IgD-negative memory B cell (primary cell): ENCODE results near the gene VAT1L. TPM values are rescaled to one million over a fixed set of nuclear protein-coding genes. Genes with fewer than 3 reads are reported as not detected.
"Not testable (repeated sequence)": the region's sequence is repeated elsewhere in the genome, so short reads cannot be mapped to it uniquely, and the experiment has no call there.

ENCODE experiments used
- H3K27ac Mint-ChIP-seq, 3 donors: one replicate each; pipeline ENCODE4 v1.8.0; 2020 to 2022; ENCODE audit warnings: mild to moderate bottlenecking in 3 of 3, mixed read lengths in 3 of 3, moderate library complexity in 1 of 3
- H3K27me3 Mint-ChIP-seq: one replicate; pipeline ENCODE4 v1.8.0; 2021; ENCODE audit warnings: mixed read lengths
- H3K36me3 Mint-ChIP-seq: one replicate; pipeline ENCODE4 v1.8.0; 2020; ENCODE audit warnings: mild to moderate bottlenecking, mixed read lengths
- H3K4me1 Mint-ChIP-seq, 3 donors: one replicate each; pipeline ENCODE4 v1.8.0; 2020 to 2022; ENCODE audit warnings: mixed read lengths in 3 of 3, mild to moderate bottlenecking in 1 of 3
- H3K4me3 Mint-ChIP-seq, 4 donors: one replicate each; pipeline ENCODE4 v1.8.0; 2020 to 2022; ENCODE audit warnings: mild to moderate bottlenecking in 4 of 4, mixed read lengths in 4 of 4, moderate library complexity in 3 of 4
- H3K9me3 Mint-ChIP-seq, 3 donors: one replicate each; pipeline ENCODE4 v1.8.0; 2020 to 2021; ENCODE audit warnings: mixed read lengths in 3 of 3, mild to moderate bottlenecking in 1 of 3
- polyA plus RNA-seq: library from polyadenylated mRNA; unstranded; fragments of 300-500 nt; fragmentation: Illumina TruSeq; gene quantifications from one replicate; pipeline ENCODE4 v1.2.3, GENCODE V29; 2021

Gene VAT1L
- polyA plus RNA-seq, 1 donor from 2014 or later, result not detected

DNA sequence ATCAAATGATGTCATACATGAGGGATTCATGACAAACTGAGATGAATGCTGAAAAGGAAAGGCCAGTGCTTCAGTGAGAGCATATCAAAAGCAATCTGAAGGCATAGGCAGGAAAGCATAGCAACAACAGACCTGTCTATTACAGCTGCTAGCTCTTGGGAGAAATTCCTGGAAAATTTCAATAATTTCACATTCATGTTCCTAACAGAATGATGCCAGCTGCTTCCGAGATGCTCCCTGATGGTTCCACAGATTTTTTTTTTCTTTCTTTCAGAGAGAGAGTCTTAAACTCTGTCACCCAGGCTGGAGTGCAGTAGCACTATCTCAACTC, 183.7 kb downstream of the VAT1L start:
- H3K9me3 Mint-ChIP-seq, result no peaks in the 10 kb centered on the region
- no peaks in the 10 kb centered on the region for H3K36me3 Mint-ChIP-seq
- H3K27me3 Mint-ChIP-seq, result peaks cover 8% of the 10 kb centered on the region
- no peak overlapping the region for H3K27ac Mint-ChIP-seq
- peaks cover 0 to 2% (median 0%) of the 10 kb centered on the region in 3 donors for H3K4me1 Mint-ChIP-seq
- no peak overlapping the region for H3K4me3 Mint-ChIP-seq

DNA sequence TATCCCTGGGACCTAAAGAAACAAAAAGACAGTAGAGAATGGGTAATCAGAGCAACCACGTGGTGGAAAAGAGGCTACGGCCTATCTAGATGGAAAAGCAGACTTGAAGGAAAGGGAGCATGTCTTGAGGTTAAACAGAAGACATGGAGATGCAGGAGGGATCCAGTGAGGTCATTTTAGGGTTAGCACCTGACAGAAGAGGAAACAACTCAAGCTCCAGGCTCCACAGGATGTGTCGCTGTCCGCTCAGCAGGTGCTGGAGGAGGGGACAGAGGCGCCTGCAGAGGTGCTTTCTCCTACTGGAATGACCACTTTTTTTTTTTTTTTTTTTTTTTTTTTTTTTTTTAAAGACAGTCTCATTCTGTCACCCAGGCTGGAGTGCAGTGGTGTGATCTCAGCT, 186.5 kb downstream of the VAT1L start:
- H3K27me3 Mint-ChIP-seq, result peaks cover 6% of the 10 kb centered on the region
- H3K27ac Mint-ChIP-seq, result no peak overlapping the region
- H3K4me3 Mint-ChIP-seq, result no peak overlapping the region
- H3K36me3 Mint-ChIP-seq, result no peaks in the 10 kb centered on the region
- peaks cover 0 to 1% (median 0%) of the 10 kb centered on the region in 3 donors for H3K9me3 Mint-ChIP-seq
- peaks cover 0 to 2% (median 0%) of the 10 kb centered on the region in 3 donors for H3K4me1 Mint-ChIP-seq

DNA sequence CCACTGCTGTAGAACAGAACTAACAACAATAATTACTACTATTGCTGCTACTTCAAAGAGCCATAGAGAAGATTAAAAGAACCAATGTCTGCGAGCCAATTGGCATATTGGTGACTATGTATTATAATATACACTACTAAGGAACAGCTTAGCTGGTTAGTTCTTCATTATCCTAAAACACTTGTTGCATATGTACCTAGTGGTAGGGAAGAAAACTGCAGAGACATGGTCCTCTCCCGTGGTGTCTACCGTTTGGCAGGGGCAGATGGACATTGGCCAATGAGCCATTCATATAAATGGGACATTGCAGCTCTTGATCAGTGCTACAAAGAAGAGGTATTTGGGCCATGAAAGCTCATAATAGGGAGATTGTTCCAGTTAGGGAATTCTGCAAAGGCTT, 187.6 kb downstream of the VAT1L start:
- no peaks in the 10 kb centered on the region for H3K36me3 Mint-ChIP-seq
- peaks cover 0 to 1% (median 0%) of the 10 kb centered on the region in 3 donors for H3K9me3 Mint-ChIP-seq
- H3K27me3 Mint-ChIP-seq, result peaks cover 6% of the 10 kb centered on the region
- peak overlapping the region in 1 of 4 donors; percentile 9 for H3K4me3 Mint-ChIP-seq
- H3K4me1 Mint-ChIP-seq, result peaks cover 0 to 2% (median 0%) of the 10 kb centered on the region in 3 donors
- H3K27ac Mint-ChIP-seq, result no peak overlapping the region

DNA sequence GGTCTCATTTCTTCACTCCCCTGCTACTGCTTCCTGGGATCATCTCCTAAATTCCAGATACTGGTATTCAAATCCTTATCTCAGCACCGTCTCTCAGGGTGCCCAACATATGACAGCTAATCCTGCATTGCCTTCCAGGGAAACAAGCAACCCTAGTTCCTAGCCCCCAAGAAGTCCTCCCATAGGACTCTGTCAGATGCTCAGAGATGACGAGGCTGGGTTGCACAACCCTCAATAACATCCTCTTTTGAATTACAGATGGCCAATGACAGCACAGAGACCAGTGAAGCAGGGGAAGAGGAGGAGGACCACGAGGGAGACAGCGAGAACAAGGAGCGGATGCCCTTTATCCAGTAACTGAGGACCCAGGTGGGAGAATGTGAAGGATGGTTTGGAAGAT, 189.0 kb downstream of the VAT1L start:
- no peak overlapping the region for H3K27ac Mint-ChIP-seq
- peaks cover 3% of the 10 kb centered on the region for H3K27me3 Mint-ChIP-seq
- H3K9me3 Mint-ChIP-seq, result peaks cover 0 to 1% (median 0%) of the 10 kb centered on the region in 3 donors
- no peaks in the 10 kb centered on the region for H3K4me1 Mint-ChIP-seq
- H3K4me3 Mint-ChIP-seq, result no peak overlapping the region
- H3K36me3 Mint-ChIP-seq, result no peaks in the 10 kb centered on the region

DNA sequence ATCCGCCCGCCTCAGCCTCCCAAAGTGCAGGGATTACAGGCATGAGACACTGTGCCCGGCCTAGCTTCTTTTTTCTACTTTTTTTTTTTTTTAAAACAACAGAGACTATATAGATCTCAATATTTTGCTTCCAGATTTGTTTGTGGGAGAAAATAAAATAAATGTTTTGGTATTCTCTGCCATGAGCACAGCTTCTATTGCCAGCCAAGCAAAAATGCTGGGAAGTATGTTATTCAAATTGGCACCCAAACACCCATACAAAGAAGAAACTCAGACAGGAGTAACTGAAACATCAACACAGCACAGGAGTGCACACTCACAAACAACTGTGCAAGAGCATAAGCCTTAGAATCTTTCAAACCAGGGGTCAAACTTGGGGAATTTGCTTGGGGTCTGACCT, 196.7 kb downstream of the VAT1L start:
- H3K27ac Mint-ChIP-seq, result no peak overlapping the region
- no peaks in the 10 kb centered on the region for H3K36me3 Mint-ChIP-seq
- no peak overlapping the region for H3K4me3 Mint-ChIP-seq
- peaks cover 4% of the 10 kb centered on the region for H3K27me3 Mint-ChIP-seq
- peaks cover 0 to 2% (median 0%) of the 10 kb centered on the region in 3 donors for H3K9me3 Mint-ChIP-seq
- H3K4me1 Mint-ChIP-seq, result peaks cover 0 to 2% (median 0%) of the 10 kb centered on the region in 3 donors

DNA sequence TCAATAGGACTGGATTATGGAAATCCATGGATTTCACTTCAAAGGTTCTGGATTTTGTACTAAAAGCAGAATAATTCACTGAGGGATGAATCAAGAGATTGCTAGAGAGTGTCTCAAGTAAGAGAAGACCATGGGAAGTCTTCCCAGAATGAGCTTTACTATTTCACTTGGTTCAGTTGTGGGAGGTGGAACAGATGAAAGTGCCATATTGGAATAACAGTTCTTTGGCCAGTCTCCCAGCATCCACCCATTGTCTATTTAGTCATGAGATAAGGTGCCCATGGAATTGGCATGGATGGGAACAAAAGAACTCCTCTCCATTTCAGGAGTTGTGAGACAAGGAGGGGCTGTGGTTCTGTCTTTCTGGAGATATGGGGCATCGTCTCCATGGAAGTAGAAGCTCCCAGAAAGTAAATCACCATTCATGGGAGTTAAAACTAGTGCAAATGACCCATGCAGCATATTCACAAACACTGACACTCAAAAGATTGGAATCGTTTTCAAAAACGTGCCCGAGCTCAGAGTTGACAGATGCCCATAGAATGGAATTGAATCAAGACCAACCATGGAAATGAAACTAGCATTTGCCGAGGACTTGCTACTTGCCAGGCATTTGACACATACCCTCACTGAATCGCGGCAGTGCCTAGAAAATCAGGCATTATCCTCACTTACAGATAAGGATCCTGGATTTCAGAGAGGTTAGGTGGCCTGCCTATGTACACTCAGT, 197.8 kb downstream of the VAT1L start:
- Mint-ChIP-seq H3K9me3 (peaks cover 0 to 2% (median 0%) of the 10 kb centered on the region in 3 donors), H3K4me1 (peaks cover 0 to 5% (median 0%) of the 10 kb centered on the region in 3 donors), H3K27me3 (peaks cover 4% of the 10 kb centered on the region), H3K27ac (no peak overlapping the region), H3K4me3 (no peak overlapping the region), H3K36me3 (no peaks in the 10 kb centered on the region)

DNA sequence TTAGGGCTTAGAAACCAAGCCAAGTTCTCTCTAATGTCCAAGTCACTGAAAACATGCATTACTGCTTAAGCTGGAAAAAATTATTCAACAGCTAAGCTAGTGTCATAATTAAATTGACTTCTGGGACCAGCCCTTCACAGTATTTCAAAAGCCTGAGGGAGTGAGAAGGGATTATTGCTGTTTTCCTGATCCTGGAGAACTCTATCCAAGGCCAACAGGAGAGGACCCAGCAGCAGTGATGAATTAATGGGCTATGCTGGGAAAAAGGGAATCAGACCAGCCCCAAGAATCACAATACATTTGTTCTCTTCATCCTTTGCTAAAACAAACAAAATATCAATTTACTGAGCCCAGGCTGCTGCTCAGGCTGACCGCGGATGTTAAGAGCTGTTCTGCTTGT, 199.4 kb downstream of the VAT1L start:
- H3K4me1 Mint-ChIP-seq, result peaks cover 0 to 5% (median 0%) of the 10 kb centered on the region in 3 donors
- no peak overlapping the region for H3K4me3 Mint-ChIP-seq
- H3K27ac Mint-ChIP-seq, result no peak overlapping the region
- H3K36me3 Mint-ChIP-seq, result no peaks in the 10 kb centered on the region
- peaks cover 2% of the 10 kb centered on the region for H3K27me3 Mint-ChIP-seq
- peaks cover 0 to 2% (median 0%) of the 10 kb centered on the region in 3 donors for H3K9me3 Mint-ChIP-seq

DNA sequence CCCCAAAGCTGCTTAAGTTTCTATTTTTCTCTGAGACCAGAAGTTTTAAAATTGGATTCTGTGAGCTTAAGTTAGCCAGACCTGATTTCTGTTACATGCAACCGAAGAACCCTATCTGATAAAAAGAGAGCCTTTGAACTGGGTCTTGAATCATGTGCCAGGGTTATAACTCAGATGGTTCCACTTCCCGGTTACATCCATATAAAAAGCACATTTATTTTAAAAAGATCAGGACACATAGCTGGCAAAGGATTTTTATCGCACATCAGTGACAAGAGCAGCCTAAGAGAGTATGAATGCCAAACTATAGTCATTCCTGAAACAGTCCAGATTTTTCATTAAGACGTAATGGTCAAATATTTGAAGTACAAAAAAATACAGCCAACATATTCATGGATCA, 201.5 kb downstream of the VAT1L start:
- peaks cover 3% of the 10 kb centered on the region for H3K27me3 Mint-ChIP-seq
- no peaks in the 10 kb centered on the region for H3K36me3 Mint-ChIP-seq
- no peak overlapping the region for H3K27ac Mint-ChIP-seq
- peaks cover 0 to 3% (median 0%) of the 10 kb centered on the region in 3 donors for H3K9me3 Mint-ChIP-seq
- H3K4me1 Mint-ChIP-seq, result peaks cover 0 to 5% (median 0%) of the 10 kb centered on the region in 3 donors
- no peak overlapping the region for H3K4me3 Mint-ChIP-seq

DNA sequence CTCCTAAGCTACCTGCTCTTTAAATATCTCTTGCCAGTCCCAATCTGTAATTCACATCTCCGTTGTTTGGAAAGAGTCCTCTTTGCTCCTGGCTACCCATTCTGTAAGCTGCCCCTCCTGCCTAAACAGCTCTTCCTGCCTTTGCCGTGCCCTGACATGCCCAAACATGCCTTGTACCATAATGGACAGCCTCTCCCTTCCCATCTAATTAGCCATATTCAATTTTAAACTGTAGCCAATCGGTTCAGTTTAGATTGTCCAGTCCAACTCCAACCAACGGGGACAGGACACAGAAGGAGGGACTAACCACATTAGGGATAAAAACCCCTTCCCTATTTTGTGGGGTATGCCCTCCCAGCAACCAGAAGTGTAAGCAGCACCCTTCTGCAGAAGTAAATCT, 203.3 kb downstream of the VAT1L start:
- Mint-ChIP-seq H3K27me3 (peaks cover 3% of the 10 kb centered on the region), H3K4me1 (peaks cover 0 to 6% (median 0%) of the 10 kb centered on the region in 3 donors), H3K9me3 (peaks cover 0 to 7% (median 5%) of the 10 kb centered on the region in 3 donors), H3K36me3 (no peaks in the 10 kb centered on the region), H3K4me3 (no peak overlapping the region), H3K27ac (no peak overlapping the region)

DNA sequence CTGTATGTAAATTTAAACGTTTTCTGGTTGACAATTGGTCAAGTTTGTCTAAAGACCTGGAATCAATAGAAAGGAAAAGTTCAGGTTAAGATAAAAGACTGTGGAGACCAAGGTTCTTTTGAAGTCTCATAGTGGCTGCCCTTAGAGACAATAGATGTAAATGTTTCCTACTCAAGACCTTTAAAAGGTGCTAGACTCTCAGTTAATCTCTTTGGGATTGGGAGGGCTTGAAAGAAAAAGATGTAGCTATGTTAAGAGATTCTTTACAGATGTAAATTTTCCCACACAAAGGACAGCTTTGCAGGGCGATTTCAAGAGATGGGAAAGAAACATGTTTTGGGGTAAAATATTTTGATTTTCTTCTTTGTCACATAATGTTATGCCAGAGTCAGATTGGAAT, 204.0 kb downstream of the VAT1L start:
- Mint-ChIP-seq H3K4me3 (peak overlapping the region in 2 of 4 donors; percentile 33 to 65), H3K9me3 (peaks cover 0 to 10% (median 5%) of the 10 kb centered on the region in 3 donors)
- not testable (repeated sequence) for H3K27ac Mint-ChIP-seq, H3K4me1 Mint-ChIP-seq, H3K36me3 Mint-ChIP-seq, H3K27me3 Mint-ChIP-seq

DNA sequence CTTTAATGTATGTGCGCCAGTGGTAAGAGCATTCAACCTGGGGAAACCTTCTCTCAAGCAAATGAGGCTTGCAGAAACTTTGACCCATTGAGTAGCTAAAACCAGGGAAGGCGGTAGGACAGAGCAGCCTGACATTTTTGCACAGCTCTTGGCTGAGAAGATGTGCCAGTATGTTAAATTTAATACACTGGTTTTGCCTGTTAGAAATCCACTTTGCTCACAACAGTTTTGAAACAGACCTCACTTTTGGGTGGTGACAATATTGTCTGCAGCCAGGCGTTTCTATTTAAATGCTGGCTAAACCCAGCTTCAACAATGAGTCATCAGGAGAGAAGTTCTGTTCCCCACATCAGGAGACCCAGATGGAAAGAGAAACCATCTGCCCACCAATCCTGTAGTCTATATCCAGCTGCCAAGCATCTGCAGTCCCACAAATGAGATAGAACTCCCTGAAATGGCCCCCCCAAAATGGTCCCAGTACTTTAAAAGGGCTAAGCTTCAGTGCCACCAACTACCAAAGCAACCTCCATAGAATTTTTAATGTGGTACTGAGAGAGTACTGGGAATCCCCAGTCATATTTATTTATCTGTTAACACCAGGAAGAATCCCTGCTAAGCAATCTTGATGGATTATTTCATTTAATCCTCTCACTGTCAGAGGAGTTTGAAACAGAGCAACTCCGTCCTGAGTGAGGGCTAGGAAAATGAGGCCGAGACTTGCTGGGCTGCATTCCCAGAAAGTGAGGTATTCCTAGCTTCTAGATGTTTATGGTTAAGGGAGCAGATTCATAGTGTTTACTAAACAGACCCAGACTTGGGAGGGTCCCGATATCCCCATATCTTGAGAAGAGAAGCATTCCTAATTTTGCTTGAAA, 205.0 kb downstream of the VAT1L start:
- no peak overlapping the region for H3K4me3 Mint-ChIP-seq
- H3K27ac Mint-ChIP-seq, result no peak overlapping the region
- H3K4me1 Mint-ChIP-seq, result peaks cover 0 to 6% (median 0%) of the 10 kb centered on the region in 3 donors
- H3K36me3 Mint-ChIP-seq, result no peaks in the 10 kb centered on the region
- peaks cover 1% of the 10 kb centered on the region for H3K27me3 Mint-ChIP-seq
- peaks cover 0 to 10% (median 5%) of the 10 kb centered on the region in 3 donors for H3K9me3 Mint-ChIP-seq

DNA sequence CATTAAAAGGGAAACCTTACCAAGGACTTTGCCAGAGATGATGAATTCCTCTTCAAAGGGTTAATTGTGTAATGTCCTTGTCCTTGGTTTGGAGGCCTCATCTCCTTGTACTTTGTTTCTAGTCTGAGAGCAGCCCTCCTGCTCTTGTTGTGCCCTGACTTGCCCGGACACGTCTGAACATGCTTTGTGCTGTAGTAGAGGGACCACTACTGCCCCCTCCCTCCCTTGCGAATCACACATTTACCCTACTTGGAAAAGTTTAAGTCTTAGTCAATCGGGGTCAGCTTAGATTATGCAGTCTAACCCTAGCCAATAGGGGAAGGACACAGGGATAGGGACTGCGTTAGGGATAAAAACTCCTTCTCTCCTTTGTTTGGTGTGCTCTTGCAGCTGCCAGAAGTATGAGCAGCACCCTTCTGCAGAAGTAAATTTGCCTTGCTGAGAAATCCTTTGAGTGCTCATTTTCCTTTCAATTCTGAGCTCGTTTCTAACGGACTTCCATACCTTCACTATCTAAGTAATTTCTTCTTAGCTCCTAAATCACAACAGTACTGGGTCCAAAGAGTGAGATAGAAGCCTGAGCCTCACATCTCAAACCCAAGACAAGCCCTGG, 207.6 kb downstream of the VAT1L start:
- Mint-ChIP-seq H3K36me3 (no peaks in the 10 kb centered on the region), H3K4me1 (peaks cover 0 to 2% (median 0%) of the 10 kb centered on the region in 3 donors), H3K27me3 (peaks cover 1% of the 10 kb centered on the region), H3K9me3 (peaks cover 2 to 10% (median 5%) of the 10 kb centered on the region in 3 donors), H3K27ac (no peak overlapping the region), H3K4me3 (peak overlapping the region in 1 of 4 donors; percentile 63)

DNA sequence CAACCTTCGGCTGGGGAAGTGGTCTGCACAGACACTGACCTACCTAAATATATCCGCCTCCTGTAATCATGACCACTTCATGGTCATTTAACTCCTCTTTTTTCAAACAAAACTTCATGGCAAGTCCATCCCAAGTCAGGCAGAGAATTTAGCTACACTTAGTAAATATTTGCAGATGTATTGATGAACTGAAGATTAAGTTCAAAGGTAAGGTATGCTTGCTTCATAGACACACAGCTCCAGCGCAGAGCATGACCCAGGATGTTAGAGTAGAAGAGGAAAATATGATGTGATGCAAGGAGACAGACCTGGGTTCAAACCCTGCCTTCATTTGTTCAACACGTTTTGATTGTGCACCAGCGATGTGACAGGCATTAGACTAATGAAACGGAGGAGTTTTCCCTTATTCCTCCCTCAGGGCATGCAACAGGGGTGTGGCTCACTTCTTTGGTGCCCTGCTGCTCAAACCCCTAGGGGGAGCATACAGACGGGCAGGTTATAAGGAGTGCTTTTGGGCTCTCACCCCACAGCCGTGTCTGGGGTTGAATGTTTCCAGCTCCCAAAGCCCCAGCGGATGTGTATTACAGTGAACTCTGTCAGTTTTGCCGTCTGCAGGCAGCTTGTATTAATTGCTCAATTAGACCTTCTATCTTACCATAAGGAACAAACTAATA, 210.1 kb downstream of the VAT1L start:
- H3K4me1 Mint-ChIP-seq, result peaks cover 0 to 2% (median 0%) of the 10 kb centered on the region in 3 donors
- peaks cover 2 to 10% (median 5%) of the 10 kb centered on the region in 3 donors for H3K9me3 Mint-ChIP-seq
- H3K27ac Mint-ChIP-seq, result no peak overlapping the region
- H3K27me3 Mint-ChIP-seq, result no peaks in the 10 kb centered on the region
- H3K4me3 Mint-ChIP-seq, result no peak overlapping the region
- H3K36me3 Mint-ChIP-seq, result no peaks in the 10 kb centered on the region

DNA sequence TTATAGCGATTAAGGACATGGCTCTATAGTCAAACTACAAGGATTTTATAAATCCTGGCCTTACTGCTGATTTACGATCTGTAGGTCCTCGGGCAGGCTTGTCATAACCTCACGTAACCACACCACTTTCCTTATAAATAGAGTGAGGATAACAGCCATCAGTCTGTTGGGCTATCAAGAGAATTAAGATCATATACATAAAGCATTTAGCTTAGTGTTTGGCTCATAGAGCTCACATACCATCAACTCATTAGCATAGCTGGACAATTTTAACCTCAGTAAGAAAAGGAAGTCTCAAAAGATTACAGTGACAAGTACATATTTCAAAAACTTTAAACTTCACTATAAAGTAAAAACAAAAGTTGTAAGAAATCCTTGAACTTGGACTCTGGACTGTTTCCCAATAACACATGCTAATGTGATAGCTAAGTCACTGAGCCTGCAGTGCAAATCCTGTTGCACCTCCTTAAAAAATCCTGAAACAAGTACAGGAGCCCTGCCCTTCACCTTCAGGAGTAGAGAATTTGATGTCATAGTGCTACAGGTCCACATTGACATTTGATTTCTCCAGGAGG, 213.2 kb downstream of the VAT1L start:
- no peaks in the 10 kb centered on the region for H3K27me3 Mint-ChIP-seq
- no peaks in the 10 kb centered on the region for H3K4me1 Mint-ChIP-seq
- peaks cover 2% of the 10 kb centered on the region for H3K36me3 Mint-ChIP-seq
- no peak overlapping the region for H3K4me3 Mint-ChIP-seq
- H3K9me3 Mint-ChIP-seq, result peaks cover 0 to 6% (median 4%) of the 10 kb centered on the region in 3 donors
- no peak overlapping the region for H3K27ac Mint-ChIP-seq
